NCI-H2107 (cell line): ENCODE data around the gene ISCU.
A peak's percentile ranks its signal among the peaks of the same experiment; 100 is the strongest.
"Not testable (repeated sequence)": the region's sequence is repeated elsewhere in the genome, so short reads cannot be mapped to it uniquely, and the experiment has no call there.

Experiments used
- DNase-seq: peaks from one replicate; lab custom pipeline; 2025; lab: John Stamatoyannopoulos, UW

The ISCU gene

GRCh38 chr12:108589028-108589839 is 26.8 kb downstream of the ISCU start:
- DNase-seq: peak; percentile 54

GRCh38 chr12:108589840-108590229 is 27.4 kb downstream of the ISCU start:
- DNase-seq: no peak

GRCh38 chr12:108590463-108590862 is 28.1 kb downstream of the ISCU start:
- not testable (repeated sequence) for DNase-seq

- DNase-seq: no peak
Measured at GRCh38 chr12:108591267-108591980, 29.0 kb downstream of the ISCU start.

- no peak for DNase-seq
Measured at GRCh38 chr12:108592033-108592909, 29.9 kb downstream of the ISCU start.

- DNase-seq: no peak
Measured at GRCh38 chr12:108594323-108594903, 32.0 kb downstream of the ISCU start.

GRCh38 chr12:108594960-108595710 is 32.7 kb downstream of the ISCU start:
- no peak for DNase-seq

GRCh38 chr12:108595711-108596647 is 33.6 kb downstream of the ISCU start:
- DNase-seq: no peak

GRCh38 chr12:108596854-108597558 is 34.6 kb downstream of the ISCU start:
- no peak for DNase-seq

- no peak for DNase-seq
Measured at GRCh38 chr12:108597559-108598471, 35.4 kb downstream of the ISCU start, which contains the start of gene TMEM119. Gene TMEM119 (minus strand): TSS chr12:108598084. CDS start chr12:108592383, 5,701 bp downstream.

GRCh38 chr12:108598553-108599250 is 36.3 kb downstream of the ISCU start:
- no peak for DNase-seq

GRCh38 chr12:108599541-108599940 is 37.1 kb downstream of the ISCU start:
- DNase-seq: no peak

GRCh38 chr12:108599948-108600701 is 37.7 kb downstream of the ISCU start:
- no peak for DNase-seq

- no peak for DNase-seq
Measured at GRCh38 chr12:108600702-108601007, 38.3 kb downstream of the ISCU start.

- DNase-seq: no peak
Measured at GRCh38 chr12:108602209-108602705, 39.9 kb downstream of the ISCU start.

- no peak for DNase-seq
Measured at GRCh38 chr12:108602976-108603704, 40.7 kb downstream of the ISCU start.
